Right atrium auricular region (tissue), 2 donors: Measurements from ENCODE around the gene KLF7. TPM values are rescaled to one million over a fixed set of nuclear protein-coding genes. Genes with fewer than 3 reads are reported as not detected.

Experiments used
- DNase-seq: peaks from one replicate; pipeline ENCODE4 v3.0.0-alpha.2; 2019; ENCODE audit warnings: low spot score
- H3K27ac ChIP-seq, 2 donors: fragments of 200-600 bp; sonication (generic); 1 replicate in 1 of 2; 2 replicates in 1 of 2; pipeline ENCODE4 v1.5.1; 2016 to 2019
- H3K27me3 ChIP-seq, 2 donors: fragments of 200-600 bp; sonication (generic); one replicate each; pipeline versions ENCODE4 v1.5.1 to v1.6.0; 2017 to 2019
- H3K36me3 ChIP-seq: fragments of 200-600 bp; sonication (generic); one replicate; pipeline ENCODE4 v1.5.1; 2016
- H3K4me1 ChIP-seq, 2 donors: fragments of 200-600 bp; sonication (generic); one replicate each; pipeline versions ENCODE4 v1.5.1 to v1.6.0; 2017 to 2019
- H3K4me3 ChIP-seq, 2 donors: fragments of 200-600 bp; sonication (generic); 1 replicate in 1 of 2; 2 replicates in 1 of 2; pipeline ENCODE4 v1.5.1; 2017 to 2019; ENCODE audit warnings: mild to moderate bottlenecking in 1 of 2, moderate library complexity in 1 of 2
- H3K9me3 ChIP-seq, 2 donors: fragments of 200-600 bp; sonication (generic); one replicate each; pipeline ENCODE4 v1.5.1; 2019
- CTCF ChIP-seq, 2 donors: fragments of 200-600 bp; sonication (generic); IDR thresholded peaks; one replicate each; pipeline ENCODE4 v1.5.1; 2019; ENCODE audit warnings: antibody characterized with exemption in 2 of 2
- total RNA-seq, 2 donors: library from RNA; depleted of rRNA; stranded (reverse); fragments of >200 nt; gene quantifications; one replicate each; pipeline ENCODE4 v1.1.0, GENCODE V29; 2016

KLF7 gene
- total RNA-seq, 2 donors from 2014 or later, result 13.5 to 29.9 TPM

GRCh38 chr2:207119048-207119447, 46.7 kb downstream of the KLF7 start:
- no peak for TF ChIP-seq CTCF (IDR thresholded peaks at IDR 0.05)
- Histone ChIP-seq H3K4me3 (no peak overlapping the region), H3K27me3 (no peaks in the 10 kb centered on the region), H3K36me3 (peaks cover 17% of the 10 kb centered on the region), H3K4me1 (peaks cover 0 to 37% of the 10 kb centered on the region in 2 donors), H3K27ac (no peak overlapping the region), H3K9me3 (no peaks in the 10 kb centered on the region)
- DNase-seq, result no peak

- Histone ChIP-seq H3K36me3 (peaks cover 3% of the 10 kb centered on the region), H3K9me3 (no peaks in the 10 kb centered on the region), H3K4me1 (peaks cover 0 to 29% of the 10 kb centered on the region in 2 donors), H3K27me3 (no peaks in the 10 kb centered on the region), H3K4me3 (no peak overlapping the region), H3K27ac (no peak overlapping the region)
- TF ChIP-seq CTCF (IDR thresholded peaks at IDR 0.05), result no peak
- no peak for DNase-seq
Measured at GRCh38 chr2:207117668-207118067, 48.1 kb downstream of the KLF7 start.

GRCh38 chr2:207115715-207116364, 49.9 kb downstream of the KLF7 start:
- Histone ChIP-seq H3K9me3 (no peaks in the 10 kb centered on the region), H3K4me3 (no peak overlapping the region), H3K36me3 (no peaks in the 10 kb centered on the region), H3K27me3 (no peaks in the 10 kb centered on the region), H3K4me1 (peaks cover 0 to 10% of the 10 kb centered on the region in 2 donors), H3K27ac (no peak overlapping the region)
- TF ChIP-seq CTCF (IDR thresholded peaks at IDR 0.05), result peak in 1 of 2 donors; percentile 34
- no peak for DNase-seq

GRCh38 chr2:207113414-207113813, 52.3 kb downstream of the KLF7 start:
- no peaks in the 10 kb centered on the region for H3K9me3 ChIP-seq
- H3K4me1 ChIP-seq, result peaks cover 0 to 5% of the 10 kb centered on the region in 2 donors
- no peak for TF ChIP-seq CTCF (IDR thresholded peaks at IDR 0.05)
- H3K27me3 ChIP-seq, result no peaks in the 10 kb centered on the region
- no peak for DNase-seq
- no peak overlapping the region for H3K4me3 ChIP-seq
- H3K27ac ChIP-seq, result no peak overlapping the region
- H3K36me3 ChIP-seq, result peaks cover 5% of the 10 kb centered on the region

- H3K9me3 ChIP-seq, result no peaks in the 10 kb centered on the region
- no peak overlapping the region for H3K4me3 ChIP-seq
- no peak for TF ChIP-seq CTCF (IDR thresholded peaks at IDR 0.05)
- peaks cover 9% of the 10 kb centered on the region for H3K36me3 ChIP-seq
- H3K27ac ChIP-seq, result no peak overlapping the region
- no peaks in the 10 kb centered on the region for H3K27me3 ChIP-seq
- peaks cover 0 to 5% of the 10 kb centered on the region in 2 donors for H3K4me1 ChIP-seq
- no peak for DNase-seq
Measured at GRCh38 chr2:207112785-207113184, 53.0 kb downstream of the KLF7 start.

GRCh38 chr2:207112383-207112782, 53.4 kb downstream of the KLF7 start:
- Histone ChIP-seq H3K27me3 (no peaks in the 10 kb centered on the region), H3K4me1 (peaks cover 0 to 5% of the 10 kb centered on the region in 2 donors), H3K36me3 (peaks cover 13% of the 10 kb centered on the region), H3K4me3 (no peak overlapping the region), H3K9me3 (no peaks in the 10 kb centered on the region), H3K27ac (no peak overlapping the region)
- DNase-seq, result no peak
- TF ChIP-seq CTCF (IDR thresholded peaks at IDR 0.05), result no peak
